GM21528 (cell line): Measurements from ENCODE around the gene C11orf68.
"Not testable (repeated sequence)": the region's sequence is repeated elsewhere in the genome, so short reads cannot be mapped to it uniquely, and the experiment has no call there.

Experiments
- ATAC-seq: cut with Tn5 transposase; IDR thresholded peaks from one replicate; pipeline ENCODE4 v1.9.1; 2021; ENCODE audit warnings: mild to moderate bottlenecking, moderate library complexity; ENCODE audit not compliant: unreplicated experiment, low FRiP score

The C11orf68 gene

GRCh38 chr11:65892137-65892540 is 26.7 kb downstream of the C11orf68 start:
- ATAC-seq, result not testable (repeated sequence)

GRCh38 chr11:65891219-65892136 is 27.4 kb downstream of the C11orf68 start:
- ATAC-seq, result no peak

- ATAC-seq, result peak; percentile 55
Observed at GRCh38 chr11:65890324-65891218, 28.3 kb downstream of the C11orf68 start, which contains the start of gene CCDC85B. Gene CCDC85B, plus strand, starts transcription at chr11:65890673. Its CDS starts 111 bp downstream, at chr11:65890784.

- peak; percentile 38 for ATAC-seq
Observed at GRCh38 chr11:65888163-65888814, 30.6 kb downstream of the C11orf68 start, which contains the start of gene FIBP. Gene FIBP, minus strand, starts transcription at chr11:65888471. Its CDS starts 53 bp downstream, at chr11:65888418.

- ATAC-seq, result peak; percentile 1
Observed at GRCh38 chr11:65887723-65888162, 31.1 kb downstream of the C11orf68 start.

GRCh38 chr11:65886826-65887722 is 31.8 kb downstream of the C11orf68 start:
- ATAC-seq, result no peak

GRCh38 chr11:65885808-65886536 is 32.9 kb downstream of the C11orf68 start:
- ATAC-seq, result no peak

- no peak for ATAC-seq
Observed at GRCh38 chr11:65885231-65885630, 33.6 kb downstream of the C11orf68 start.

- ATAC-seq, result no peak
Observed at GRCh38 chr11:65884716-65885092, 34.2 kb downstream of the C11orf68 start.

GRCh38 chr11:65883786-65884715 is 34.8 kb downstream of the C11orf68 start:
- no peak for ATAC-seq

- ATAC-seq, result no peak
Observed at GRCh38 chr11:65883058-65883761, 35.7 kb downstream of the C11orf68 start.

GRCh38 chr11:65882120-65883057 is 36.5 kb downstream of the C11orf68 start:
- no peak for ATAC-seq

- ATAC-seq, result no peak
Observed at GRCh38 chr11:65880844-65881421, 37.9 kb downstream of the C11orf68 start.

GRCh38 chr11:65880027-65880426 is 38.8 kb downstream of the C11orf68 start:
- no peak for ATAC-seq

- ATAC-seq, result no peak
Observed at GRCh38 chr11:65879617-65880016, 39.2 kb downstream of the C11orf68 start, which contains the start of gene CTSW. Gene CTSW, plus strand, starts transcription at chr11:65879837. Its CDS starts 18 bp downstream, at chr11:65879855.
